ENCODE results near the gene TOGARAM2. TPM values are rescaled to one million over a fixed set of nuclear protein-coding genes. Genes with fewer than 3 reads are reported as not detected.

The TOGARAM2 gene
- total RNA-seq, 5 donors from 2014 or later (not counting 1 experiment from before 2014, with no cell fraction given): 1.7 to 5.2 (median 2.7) TPM

DNA sequence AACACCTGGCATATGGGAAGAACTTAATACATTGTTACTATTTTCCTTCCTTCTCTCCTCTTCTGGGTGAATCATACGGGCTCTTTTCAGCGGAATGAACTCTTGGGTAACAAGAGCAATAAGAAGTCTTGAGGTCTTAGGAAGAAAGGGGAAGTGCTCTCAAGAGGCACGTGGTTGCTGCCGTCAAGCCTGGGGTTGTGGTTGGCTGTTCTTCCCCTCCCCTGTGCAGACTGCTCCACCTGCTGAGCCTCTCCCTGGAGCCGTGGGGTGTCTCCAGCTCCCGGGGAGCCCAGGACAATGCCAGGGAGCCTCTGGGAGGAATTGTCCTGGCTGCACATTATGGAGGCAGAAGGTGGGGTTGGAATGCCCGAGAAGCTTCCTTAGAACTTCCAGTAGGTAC lies 19.4 kb downstream of the TOGARAM2 start:
- peak; percentile 75 to 97 (median 85) for ATAC-seq (replicated peaks in 1 of 4)
- H3K27ac Mint-ChIP-seq: peak overlapping the region; percentile 37 to 69
- H3K27ac ChIP-seq (ENCODE audit: low read length): peak overlapping the region; percentile 79
- no peaks in the 10 kb centered on the region for H3K9me3 Mint-ChIP-seq
- H3K27me3 Mint-ChIP-seq: no peaks in the 10 kb centered on the region
- no peaks in the 10 kb centered on the region for H3K9me3 ChIP-seq
- no CpG with 5 or more reads among the region's 7 CpGs for WGBS (ENCODE audit: insufficient coverage)
- H3K36me3 ChIP-seq (ENCODE audit: control insufficient read depth in 2 of 2, extremely low read depth in 1 of 2, insufficient read depth in 1 of 2, low read length in 1 of 2): no peaks in the 10 kb centered on the region
- H3K4me1 ChIP-seq (ENCODE audit: control insufficient read depth in 1 of 2, extremely low read depth in 1 of 2, insufficient read depth in 2 of 2, low read length in 2 of 2): peaks cover 7 to 44% of the 10 kb centered on the region in 2 experiments
- ChIA-PET CTCF (interaction anchor here in 1 of 2 donors (0.9 to 2.9 kb wide), 3 partner anchors 11 to 14 kb away, joined by 3 to 28 read pairs (median 14); no protein-coding TSS in a partner anchor), POLR2A (no interaction called here)
- no peaks in the 10 kb centered on the region for H3K36me3 Mint-ChIP-seq
- peak overlapping the region in 1 of 3 donors; percentile 47 for H3K4me3 Mint-ChIP-seq
- no peaks in the 10 kb centered on the region for H3K27me3 ChIP-seq (replicated peaks in 1 of 2; ENCODE audit: control insufficient read depth in 2 of 2, extremely low read depth in 1 of 2, insufficient read depth in 2 of 2, low read length in 1 of 2)
- no peak overlapping the region for H3K4me3 ChIP-seq (ENCODE audit: control insufficient read depth in 1 of 2, extremely low read depth in 1 of 2, low read length in 1 of 2)
- peak in 33 of 35 experiments; percentile 24 to 80 (median 57) for DNase-seq
- H3K4me1 Mint-ChIP-seq: peaks cover 27 to 30% (median 28%) of the 10 kb centered on the region in 3 donors

GRCh38 chr2:29000956-29001355 lies 19.9 kb downstream of the TOGARAM2 start:
- 40% methylated on average over 3 of the region's 5 CpGs for WGBS (ENCODE audit: insufficient coverage)
- Histone ChIP-seq H3K4me3 (ENCODE audit: control insufficient read depth in 1 of 2, extremely low read depth in 1 of 2, low read length in 1 of 2) (no peak overlapping the region), H3K9me3 (no peaks in the 10 kb centered on the region), H3K36me3 (ENCODE audit: control insufficient read depth in 2 of 2, extremely low read depth in 1 of 2, insufficient read depth in 1 of 2, low read length in 1 of 2) (no peaks in the 10 kb centered on the region), H3K4me1 (ENCODE audit: control insufficient read depth in 1 of 2, extremely low read depth in 1 of 2, insufficient read depth in 2 of 2, low read length in 2 of 2) (peaks cover 7 to 44% of the 10 kb centered on the region in 2 experiments), H3K27me3 (replicated peaks in 1 of 2; ENCODE audit: control insufficient read depth in 2 of 2, extremely low read depth in 1 of 2, insufficient read depth in 2 of 2, low read length in 1 of 2) (no peaks in the 10 kb centered on the region), H3K27ac (ENCODE audit: low read length) (peak overlapping the region; percentile 79)
- DNase-seq (peak in 6 of 35 experiments; percentile 10 to 39 (median 31)), ATAC-seq (replicated peaks in 1 of 4) (peak in 1 of 4 experiments; percentile 34)
- Mint-ChIP-seq H3K36me3 (no peaks in the 10 kb centered on the region), H3K9me3 (no peaks in the 10 kb centered on the region), H3K4me1 (peaks cover 27 to 30% (median 28%) of the 10 kb centered on the region in 3 donors), H3K4me3 (peak overlapping the region in 1 of 3 donors; percentile 47), H3K27me3 (no peaks in the 10 kb centered on the region), H3K27ac (peak overlapping the region; percentile 29 to 69)
- ChIA-PET CTCF (interaction anchor here in 1 of 2 donors (0.9 to 2.9 kb wide), 3 partner anchors 10 to 14 kb away, joined by 3 to 28 read pairs (median 14); no protein-coding TSS in a partner anchor), POLR2A (interaction anchor here in 1 of 2 donors (1.4 kb wide), 1 partner anchor 11 kb away, joined by 14 read pairs; no protein-coding TSS in a partner anchor)

DNA sequence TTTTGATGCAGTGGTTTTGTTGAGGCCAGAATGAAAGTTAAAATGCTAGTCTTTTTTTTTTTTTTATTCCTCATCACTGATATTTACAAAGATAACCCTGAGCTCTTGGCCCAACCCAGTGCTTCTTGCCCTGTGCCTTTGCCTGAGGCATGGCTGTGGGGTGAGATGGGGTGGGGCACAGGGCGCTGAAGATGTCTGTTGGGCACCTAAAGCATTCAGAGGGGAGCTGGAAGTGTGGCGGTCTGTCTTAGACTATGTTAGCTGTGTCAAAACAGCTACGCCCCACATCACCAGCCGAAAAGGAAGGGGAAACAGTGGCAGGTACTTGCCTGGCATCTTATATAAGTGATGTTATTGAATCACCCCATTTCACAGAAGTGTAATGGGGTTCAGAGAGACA lies 20.7 kb downstream of the TOGARAM2 start:
- ChIA-PET POLR2A (interaction anchor here (0.7 to 1.4 kb wide), 2 partner anchors 10 to 1292 kb away, joined by 4 to 14 read pairs; no protein-coding TSS in a partner anchor), CTCF (interaction anchor here (0.6 to 2.9 kb wide), 7 partner anchors 9 to 1082 kb away, joined by 3 to 28 read pairs (median 3); no protein-coding TSS in a partner anchor)
- Mint-ChIP-seq H3K9me3 (no peaks in the 10 kb centered on the region), H3K36me3 (no peaks in the 10 kb centered on the region), H3K4me3 (peak overlapping the region in 1 of 3 donors; percentile 34), H3K27me3 (no peaks in the 10 kb centered on the region), H3K27ac (peak overlapping the region; percentile 86 to 91), H3K4me1 (peaks cover 27 to 30% (median 28%) of the 10 kb centered on the region in 3 donors)
- Histone ChIP-seq H3K4me1 (ENCODE audit: control insufficient read depth in 1 of 2, extremely low read depth in 1 of 2, insufficient read depth in 2 of 2, low read length in 2 of 2) (peaks cover 7 to 44% of the 10 kb centered on the region in 2 experiments), H3K36me3 (ENCODE audit: control insufficient read depth in 2 of 2, extremely low read depth in 1 of 2, insufficient read depth in 1 of 2, low read length in 1 of 2) (no peaks in the 10 kb centered on the region), H3K27ac (ENCODE audit: low read length) (peak overlapping the region; percentile 79), H3K27me3 (replicated peaks in 1 of 2; ENCODE audit: control insufficient read depth in 2 of 2, extremely low read depth in 1 of 2, insufficient read depth in 2 of 2, low read length in 1 of 2) (no peaks in the 10 kb centered on the region), H3K9me3 (no peaks in the 10 kb centered on the region), H3K4me3 (ENCODE audit: control insufficient read depth in 1 of 2, extremely low read depth in 1 of 2, low read length in 1 of 2) (no peak overlapping the region)
- peak in 15 of 35 experiments; percentile 5 to 52 (median 27) for DNase-seq
- ATAC-seq (replicated peaks in 1 of 4): peak in 2 of 4 experiments; percentile 33 to 44
- 57% methylated on average over 1 of the region's 4 CpGs for WGBS (ENCODE audit: insufficient coverage)

- no peaks in the 10 kb centered on the region for H3K27me3 Mint-ChIP-seq
- Histone ChIP-seq H3K4me1 (ENCODE audit: control insufficient read depth in 1 of 2, extremely low read depth in 1 of 2, insufficient read depth in 2 of 2, low read length in 2 of 2) (peaks cover 18 to 55% of the 10 kb centered on the region in 2 experiments), H3K27me3 (replicated peaks in 1 of 2; ENCODE audit: control insufficient read depth in 2 of 2, extremely low read depth in 1 of 2, insufficient read depth in 2 of 2, low read length in 1 of 2) (no peaks in the 10 kb centered on the region), H3K27ac (ENCODE audit: low read length) (no peak overlapping the region), H3K4me3 (ENCODE audit: control insufficient read depth in 1 of 2, extremely low read depth in 1 of 2, low read length in 1 of 2) (no peak overlapping the region), H3K9me3 (no peaks in the 10 kb centered on the region), H3K36me3 (ENCODE audit: control insufficient read depth in 2 of 2, extremely low read depth in 1 of 2, insufficient read depth in 1 of 2, low read length in 1 of 2) (no peaks in the 10 kb centered on the region)
- no peak overlapping the region for H3K27ac Mint-ChIP-seq
- ChIA-PET POLR2A (no interaction called here), CTCF (no interaction called here)
- H3K4me1 Mint-ChIP-seq: peaks cover 34 to 37% (median 36%) of the 10 kb centered on the region in 3 donors
- no peak overlapping the region for H3K4me3 Mint-ChIP-seq
- no peaks in the 10 kb centered on the region for H3K9me3 Mint-ChIP-seq
- no peaks in the 10 kb centered on the region for H3K36me3 Mint-ChIP-seq
- ATAC-seq (replicated peaks in 1 of 4) (no peak), DNase-seq (no peak)
- 100% methylated on average over 1 of the region's 1 CpG for WGBS (ENCODE audit: insufficient coverage)
Measured at GRCh38 chr2:29004755-29005154, 23.7 kb downstream of the TOGARAM2 start.

DNA sequence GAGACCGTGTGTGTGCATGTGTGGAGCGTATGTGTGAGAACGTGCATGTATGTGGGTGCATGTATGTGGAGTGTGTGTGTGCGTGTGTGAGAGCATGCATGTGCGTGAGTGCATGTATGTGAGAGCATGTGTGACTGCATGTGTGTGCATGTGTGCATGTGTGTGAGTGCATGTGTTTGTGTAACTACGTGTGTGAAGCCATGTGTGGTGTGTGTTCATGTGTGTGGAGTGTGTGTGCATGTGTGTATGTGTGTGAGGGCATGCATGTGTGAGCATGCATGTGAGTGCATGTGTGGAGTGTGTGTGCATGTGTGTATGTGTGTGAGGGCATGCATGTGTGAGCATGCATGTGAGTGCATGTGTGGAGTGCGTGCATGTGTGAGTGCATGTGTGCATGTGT lies 24.2 kb downstream of the TOGARAM2 start:
- 98% methylated on average over 7 of the region's 7 CpGs for WGBS (ENCODE audit: insufficient coverage)
- POLR2A ChIA-PET: no interaction called here

DNA sequence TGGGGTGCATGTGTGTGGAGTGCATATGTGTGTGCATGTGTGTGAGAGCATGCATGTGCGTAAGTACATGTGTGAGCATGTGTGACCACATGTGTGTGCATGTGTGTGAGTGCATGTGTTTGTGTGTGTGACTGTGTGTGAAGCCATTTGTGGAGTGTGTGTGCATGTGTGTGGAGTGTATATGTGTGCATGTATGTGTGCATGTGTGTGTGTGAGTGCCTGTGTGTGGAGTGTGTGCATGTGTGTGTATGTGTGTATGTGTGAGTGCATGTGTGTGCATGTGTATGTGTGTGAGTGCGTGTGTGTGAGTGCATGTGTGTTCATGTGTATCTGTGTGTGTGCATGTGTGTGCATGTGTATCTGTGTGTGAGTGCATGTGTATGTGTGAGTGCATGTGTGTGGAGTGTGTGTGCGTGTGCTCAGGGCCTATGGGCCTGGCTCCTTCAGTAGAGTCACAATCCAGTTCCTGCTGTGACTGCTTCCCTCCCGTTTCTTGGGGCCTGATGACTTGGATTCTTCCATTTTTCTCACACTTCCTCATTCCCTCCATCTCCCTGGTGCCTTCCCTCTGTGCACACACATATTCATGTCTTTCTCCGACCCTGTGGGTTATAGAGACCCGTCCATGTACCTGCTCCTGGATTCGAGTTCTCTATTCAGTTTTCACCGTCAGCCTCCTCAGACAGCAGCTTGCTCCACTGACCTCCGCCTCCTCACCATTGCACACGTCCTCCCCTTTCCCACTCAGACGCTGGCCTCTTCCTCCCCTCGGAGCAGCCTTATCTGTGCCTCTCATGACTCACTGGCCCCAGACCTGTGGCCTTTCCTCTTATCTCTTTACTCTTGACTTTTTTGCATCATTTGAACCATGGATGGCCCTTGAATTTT lies 25.2 kb downstream of the TOGARAM2 start:
- ATAC-seq (replicated peaks in 1 of 4): no peak
- POLR2A ChIA-PET: no interaction called here
- no peaks in the 10 kb centered on the region for H3K36me3 Mint-ChIP-seq

More for the DNA sequence above, 24.2 kb downstream of the TOGARAM2 start:
- CTCF ChIA-PET: no interaction called here
- H3K27ac Mint-ChIP-seq: no peak overlapping the region
- no peak overlapping the region for H3K27ac ChIP-seq (ENCODE audit: low read length)
- H3K36me3 ChIP-seq (ENCODE audit: control insufficient read depth in 2 of 2, extremely low read depth in 1 of 2, insufficient read depth in 1 of 2, low read length in 1 of 2): no peaks in the 10 kb centered on the region
- H3K9me3 ChIP-seq: no peaks in the 10 kb centered on the region
- no peaks in the 10 kb centered on the region for H3K36me3 Mint-ChIP-seq
- no peak overlapping the region for H3K4me3 Mint-ChIP-seq
- no peaks in the 10 kb centered on the region for H3K9me3 Mint-ChIP-seq
- peaks cover 20 to 55% of the 10 kb centered on the region in 2 experiments for H3K4me1 ChIP-seq (ENCODE audit: control insufficient read depth in 1 of 2, extremely low read depth in 1 of 2, insufficient read depth in 2 of 2, low read length in 2 of 2)
- no peaks in the 10 kb centered on the region for H3K27me3 Mint-ChIP-seq
- no peak for DNase-seq
- no peaks in the 10 kb centered on the region for H3K27me3 ChIP-seq (replicated peaks in 1 of 2; ENCODE audit: control insufficient read depth in 2 of 2, extremely low read depth in 1 of 2, insufficient read depth in 2 of 2, low read length in 1 of 2)
- peaks cover 34 to 37% (median 36%) of the 10 kb centered on the region in 3 donors for H3K4me1 Mint-ChIP-seq
- no peak for ATAC-seq (replicated peaks in 1 of 4)
- no peak overlapping the region for H3K4me3 ChIP-seq (ENCODE audit: control insufficient read depth in 1 of 2, extremely low read depth in 1 of 2, low read length in 1 of 2)

More for the DNA sequence above, 25.2 kb downstream of the TOGARAM2 start:
- WGBS (ENCODE audit: insufficient coverage): 96% methylated on average over 12 of the region's 12 CpGs
- Histone ChIP-seq H3K4me1 (ENCODE audit: control insufficient read depth in 1 of 2, extremely low read depth in 1 of 2, insufficient read depth in 2 of 2, low read length in 2 of 2) (peaks cover 27 to 55% of the 10 kb centered on the region in 2 experiments), H3K9me3 (no peaks in the 10 kb centered on the region), H3K36me3 (ENCODE audit: control insufficient read depth in 2 of 2, extremely low read depth in 1 of 2, insufficient read depth in 1 of 2, low read length in 1 of 2) (no peaks in the 10 kb centered on the region), H3K27ac (ENCODE audit: low read length) (no peak overlapping the region), H3K4me3 (ENCODE audit: control insufficient read depth in 1 of 2, extremely low read depth in 1 of 2, low read length in 1 of 2) (no peak overlapping the region), H3K27me3 (replicated peaks in 1 of 2; ENCODE audit: control insufficient read depth in 2 of 2, extremely low read depth in 1 of 2, insufficient read depth in 2 of 2, low read length in 1 of 2) (no peaks in the 10 kb centered on the region)
- CTCF ChIA-PET: no interaction called here
- H3K27me3 Mint-ChIP-seq: no peaks in the 10 kb centered on the region
- no peak overlapping the region for H3K27ac Mint-ChIP-seq
- H3K4me3 Mint-ChIP-seq: no peak overlapping the region
- H3K9me3 Mint-ChIP-seq: no peaks in the 10 kb centered on the region
- no peak for DNase-seq
- peaks cover 37 to 40% (median 39%) of the 10 kb centered on the region in 3 donors for H3K4me1 Mint-ChIP-seq
